HG03066 (cell line): ENCODE data around the gene TLN1.

ENCODE experiments used
- ATAC-seq: cut with Tn5 transposase; IDR thresholded peaks from one replicate; pipeline ENCODE4 v1.9.1; 2021; ENCODE audit warnings: low read depth; ENCODE audit not compliant: unreplicated experiment

TLN1 gene

GRCh38 chr9:35732800-35733541 lies 976 bp upstream of the TLN1 start:
- peak; percentile 1 for ATAC-seq

DNA sequence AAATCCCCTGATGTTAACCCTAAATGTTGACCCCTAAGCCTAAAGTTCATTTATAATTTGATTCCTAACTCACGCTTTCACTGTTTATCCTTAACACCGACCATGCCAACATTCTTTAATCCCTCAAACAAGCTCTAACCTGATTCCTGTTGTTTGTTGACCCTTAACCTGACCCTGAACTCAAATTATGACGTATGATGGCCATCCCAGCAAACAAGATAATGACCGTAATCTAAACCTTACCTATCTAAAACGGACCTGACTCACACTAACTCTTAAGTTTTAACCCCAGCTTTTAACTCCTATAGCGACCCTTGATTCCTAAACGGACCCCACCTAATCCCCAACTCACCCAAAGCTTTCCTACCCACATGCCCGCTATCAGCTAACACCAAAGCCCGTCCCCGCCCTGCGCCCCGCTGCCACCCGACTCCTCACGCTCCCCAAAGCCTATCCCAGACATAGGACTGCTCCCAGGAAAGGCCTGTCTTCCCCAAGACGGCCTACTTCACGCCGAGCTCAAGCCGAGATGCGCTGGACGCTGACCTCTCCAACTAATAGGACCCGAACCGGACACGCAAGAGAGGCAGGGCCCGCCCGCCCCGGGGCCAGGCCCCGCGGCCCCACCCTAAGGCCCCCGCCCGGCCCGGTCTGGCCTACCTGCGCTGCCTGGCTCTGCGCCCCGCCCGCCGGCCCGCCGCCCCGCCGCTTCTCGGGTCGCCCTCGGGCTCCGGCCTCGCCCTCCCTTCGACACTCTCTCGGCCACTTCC lies 395 bp downstream of the TLN1 start:
- ATAC-seq, result no peak

- ATAC-seq, result no peak
Observed at GRCh38 chr9:35730486-35730854, 1.5 kb downstream of the TLN1 start.

DNA sequence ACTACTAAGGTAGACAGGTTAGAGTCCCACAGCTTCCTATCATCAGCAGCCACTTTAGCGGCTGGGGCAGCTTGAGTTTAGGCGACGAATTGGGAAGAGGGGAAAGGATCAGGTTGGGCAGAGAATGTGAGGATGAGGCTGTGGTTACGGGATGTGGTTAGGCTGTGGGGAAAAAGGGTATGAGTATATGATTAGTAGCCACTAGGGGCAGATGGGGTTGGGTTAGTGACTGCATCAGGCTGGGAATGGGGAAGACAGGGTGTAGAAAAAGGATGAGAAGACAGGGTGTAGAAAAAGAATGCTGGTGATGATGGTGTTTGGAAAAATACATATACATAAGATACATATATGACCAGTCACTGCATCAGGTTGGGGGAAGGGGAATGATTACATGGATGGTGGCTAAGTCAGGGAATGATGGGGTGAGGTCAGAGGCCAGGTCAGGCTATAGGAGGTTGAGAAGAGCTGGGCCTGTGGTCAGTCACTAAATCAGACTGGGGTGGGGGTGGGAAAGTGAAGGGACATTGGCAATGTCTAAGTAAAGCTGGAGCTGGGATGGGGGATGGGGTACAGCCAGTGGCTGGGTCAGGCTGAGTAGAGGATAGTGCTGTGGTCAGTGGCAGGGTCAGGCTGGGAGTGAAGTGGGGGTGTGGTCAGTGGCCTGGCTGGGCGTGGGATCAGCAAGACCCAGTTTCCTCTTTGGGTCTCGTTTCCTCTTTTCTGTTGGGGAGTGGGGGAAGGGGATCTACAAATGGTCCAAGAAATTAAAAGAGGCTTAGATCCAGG lies 2.1 kb downstream of the TLN1 start:
- ATAC-seq, result no peak

- ATAC-seq, result no peak
Observed at GRCh38 chr9:35729101-35729500, 2.9 kb downstream of the TLN1 start.

DNA sequence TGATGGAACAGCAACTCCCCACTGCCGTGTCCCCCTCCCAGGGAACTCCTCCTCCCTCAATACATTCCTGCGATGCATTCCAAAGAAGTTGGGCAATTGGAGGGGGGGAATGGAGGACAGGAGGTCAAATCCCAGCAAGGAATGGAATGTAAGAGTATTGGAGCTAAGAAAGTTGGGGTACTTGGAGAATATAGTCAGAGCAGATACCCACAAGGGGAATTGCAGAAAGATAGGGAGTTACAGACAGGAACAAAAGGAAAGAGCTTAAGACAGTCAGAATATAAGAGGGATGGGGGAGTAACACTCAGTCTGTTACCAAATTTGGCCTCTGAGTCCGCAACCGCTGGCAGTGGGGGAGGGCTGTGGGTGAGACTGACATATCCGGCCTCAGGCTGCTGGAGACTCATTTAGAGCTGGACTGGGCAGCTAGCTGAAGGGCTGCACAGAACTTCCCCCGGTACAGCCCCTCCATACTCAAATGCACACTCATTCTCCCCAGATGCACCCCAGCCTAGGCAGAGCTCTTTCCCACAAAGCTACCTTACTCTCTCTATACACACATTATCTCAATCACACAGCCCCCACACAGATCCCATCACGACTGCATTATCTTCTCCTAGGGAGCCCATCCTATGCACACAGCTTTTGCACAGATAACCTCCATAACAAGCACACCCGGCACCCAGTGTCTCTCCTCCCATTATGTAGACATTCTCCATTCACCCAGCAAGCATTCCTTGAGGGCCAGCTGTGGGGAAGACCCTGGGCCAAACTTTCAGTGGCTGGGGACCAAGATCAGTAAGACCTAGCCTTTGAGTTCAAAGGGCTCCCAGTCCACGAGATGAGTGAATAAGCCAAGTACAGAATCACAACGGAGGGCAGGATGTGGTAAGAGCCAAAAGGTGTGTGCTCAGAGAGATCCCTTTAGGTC lies 3.7 kb downstream of the TLN1 start:
- ATAC-seq, result no peak

- no peak for ATAC-seq
Observed at GRCh38 chr9:35727676-35728040, 4.3 kb downstream of the TLN1 start.

- ATAC-seq, result no peak
Observed at GRCh38 chr9:35726931-35727330, 5.1 kb downstream of the TLN1 start.

GRCh38 chr9:35725362-35725761 lies 6.6 kb downstream of the TLN1 start:
- no peak for ATAC-seq

- ATAC-seq, result no peak
Observed at GRCh38 chr9:35723908-35724307, 8.1 kb downstream of the TLN1 start.

DNA sequence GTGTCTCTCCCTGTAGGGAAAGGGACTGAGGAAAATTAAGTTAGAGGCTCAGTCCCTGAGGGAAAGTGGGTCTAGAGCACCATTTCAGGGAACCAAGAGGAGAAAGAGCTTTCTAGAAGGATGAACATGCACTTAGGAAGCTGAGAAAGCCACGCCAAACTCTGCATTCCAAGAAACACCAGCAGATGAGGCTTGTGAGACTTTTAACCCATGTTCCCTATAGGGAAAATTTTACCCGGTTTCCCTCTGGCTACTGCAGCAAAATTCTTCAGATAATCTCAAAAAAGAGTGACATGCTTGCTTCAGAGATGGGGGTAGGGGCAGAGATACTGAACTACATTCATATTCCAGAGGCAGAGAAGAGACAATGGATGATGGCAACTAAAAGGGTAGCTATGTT lies 8.6 kb downstream of the TLN1 start:
- no peak for ATAC-seq

DNA sequence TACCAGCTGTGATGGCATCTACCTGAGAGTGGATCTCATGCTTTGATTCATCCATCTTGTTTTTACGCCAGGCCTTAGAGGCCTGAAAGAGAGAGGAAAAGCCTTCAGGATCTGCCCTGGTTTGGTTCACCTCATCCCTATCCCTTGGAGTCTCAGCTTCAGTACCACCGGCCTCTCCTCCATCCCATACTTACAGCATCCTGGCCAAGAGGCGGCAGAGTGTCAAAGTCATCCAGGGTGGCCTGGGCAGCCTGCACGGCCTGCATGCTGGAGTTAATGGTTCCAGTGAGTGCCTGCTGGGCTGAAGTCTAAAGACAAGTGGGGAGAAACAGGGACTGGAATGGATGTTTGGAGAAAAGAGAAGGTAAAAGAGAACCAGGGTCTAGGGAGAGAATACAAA lies 12.4 kb downstream of the TLN1 start:
- no peak for ATAC-seq

GRCh38 chr9:35718721-35719511 lies 13.1 kb downstream of the TLN1 start:
- no peak for ATAC-seq

GRCh38 chr9:35717132-35717870 lies 14.7 kb downstream of the TLN1 start:
- ATAC-seq, result no peak

DNA sequence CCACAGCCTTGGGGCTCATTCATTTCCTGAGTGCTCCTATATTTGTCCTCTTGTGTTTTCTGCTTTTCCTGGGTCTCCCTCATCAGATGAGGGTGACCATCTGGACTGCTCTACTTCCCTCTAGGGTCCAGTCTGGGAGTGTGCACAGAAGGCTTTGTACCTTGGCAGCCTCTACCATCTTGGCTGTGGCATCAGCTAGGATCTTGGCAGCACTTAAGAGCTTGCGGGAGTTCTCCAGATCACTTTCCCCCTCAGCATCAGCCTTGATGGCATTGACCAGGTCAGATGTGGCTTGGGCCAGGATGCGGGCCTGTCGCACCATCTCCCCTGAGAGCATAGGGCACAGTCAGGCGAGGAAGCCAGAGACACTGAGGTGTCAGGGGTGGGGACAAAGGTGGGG lies 15.8 kb downstream of the TLN1 start:
- ATAC-seq, result no peak

- no peak for ATAC-seq
Observed at GRCh38 chr9:35714579-35715252, 17.3 kb downstream of the TLN1 start.

DNA sequence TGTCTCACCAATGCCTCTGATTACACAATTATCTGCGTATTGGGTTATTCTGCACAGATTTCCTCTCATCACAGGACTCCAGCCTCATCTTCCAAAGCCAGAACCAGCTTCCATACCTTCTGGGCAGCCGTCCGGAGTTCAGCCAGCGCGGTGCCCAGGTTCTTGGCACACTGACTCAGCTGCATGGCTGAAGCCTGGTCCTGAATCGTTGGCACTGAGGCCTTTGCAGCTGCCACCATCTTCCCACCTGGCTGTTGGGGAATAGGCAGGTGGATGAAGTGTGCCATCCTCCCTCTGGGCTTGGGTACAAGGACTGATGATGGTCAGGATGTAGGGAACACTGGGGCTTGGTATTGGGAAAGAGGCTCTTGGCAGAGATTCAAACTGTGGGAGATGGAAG lies 17.9 kb downstream of the TLN1 start:
- no peak for ATAC-seq

DNA sequence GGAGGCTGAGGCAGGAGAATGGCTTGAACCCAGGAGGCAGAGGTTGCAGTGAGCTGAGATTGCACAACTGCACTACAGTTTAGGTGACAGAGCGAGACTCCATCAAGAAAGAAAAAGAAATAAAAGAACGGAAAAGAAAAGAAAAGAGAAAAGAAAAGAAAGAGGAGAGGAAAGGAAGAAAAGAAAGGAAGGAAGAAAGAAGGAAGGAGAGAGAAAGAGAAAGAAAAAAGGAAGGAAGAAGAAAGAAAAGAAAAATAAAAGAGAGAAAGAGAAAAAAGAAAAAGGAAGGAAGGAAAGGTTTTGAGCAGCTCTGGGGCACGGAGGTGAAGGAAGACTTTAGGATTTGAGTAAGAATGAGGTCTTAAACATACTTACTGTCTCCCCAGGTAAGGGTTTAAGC lies 18.4 kb downstream of the TLN1 start:
- no peak for ATAC-seq
